HG02943 (cell line): ENCODE data around the gene ZNF234.
"Not testable (repeated sequence)": the region's sequence is repeated elsewhere in the genome, so short reads cannot be mapped to it uniquely, and the experiment has no call there.

ENCODE experiments used
- ATAC-seq: cut with Tn5 transposase; IDR thresholded peaks from one replicate; pipeline ENCODE4 v1.9.1; 2021; ENCODE audit warnings: mild to moderate bottlenecking, low read depth, moderate library complexity; ENCODE audit not compliant: unreplicated experiment

Gene ZNF234

GRCh38 chr19:44141191-44142058, at the start of gene ZNF234:
Gene ZNF234, plus strand, starts transcription at chr19:44141554. Its CDS starts 3,079 bp downstream, at chr19:44144633.
- ATAC-seq = no peak

DNA sequence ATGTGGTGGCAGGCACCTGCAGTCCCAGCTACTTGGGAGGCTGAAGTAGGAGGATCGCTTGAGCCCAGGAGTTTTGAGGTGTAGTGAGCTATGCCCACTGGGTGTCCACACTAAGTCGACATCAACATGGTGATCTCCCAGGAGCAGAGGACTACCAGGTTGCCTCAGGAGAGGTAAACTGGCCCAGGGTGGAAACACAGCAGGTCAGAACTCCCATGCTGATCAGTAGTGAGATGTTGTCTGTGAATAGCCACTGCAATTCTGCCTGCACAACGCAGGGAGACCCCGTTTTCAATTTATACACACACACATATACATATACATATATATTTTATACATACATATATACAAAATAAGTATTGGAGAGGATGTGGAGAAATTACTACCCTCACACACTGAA, 49.2 kb upstream of the ZNF234 start:
- ATAC-seq = no peak

- ATAC-seq = peak; percentile 86
These were observed 47.2 kb upstream of the ZNF234 start, which contains the start of gene ZNF224 for GRCh38 chr19:44093931-44094765. Gene ZNF224, plus strand, starts transcription at chr19:44094361. Its CDS starts 3,513 bp downstream, at chr19:44097874.

DNA sequence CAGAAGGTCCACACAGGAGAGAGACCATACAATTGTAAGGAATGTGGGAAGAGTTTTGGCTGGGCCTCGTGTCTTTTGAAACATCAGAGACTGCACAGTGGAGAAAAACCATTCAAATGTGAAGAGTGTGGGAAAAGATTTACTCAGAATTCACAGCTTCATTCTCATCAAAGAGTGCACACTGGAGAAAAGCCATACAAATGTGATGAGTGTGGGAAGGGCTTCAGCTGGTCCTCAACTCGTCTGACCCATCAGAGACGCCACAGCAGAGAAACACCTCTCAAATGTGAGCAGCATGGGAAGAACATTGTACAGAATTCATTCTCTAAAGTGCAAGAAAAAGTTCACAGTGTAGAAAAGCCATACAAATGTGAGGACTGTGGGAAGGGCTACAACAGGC, 33.6 kb upstream of the ZNF234 start:
- no peak for ATAC-seq

DNA sequence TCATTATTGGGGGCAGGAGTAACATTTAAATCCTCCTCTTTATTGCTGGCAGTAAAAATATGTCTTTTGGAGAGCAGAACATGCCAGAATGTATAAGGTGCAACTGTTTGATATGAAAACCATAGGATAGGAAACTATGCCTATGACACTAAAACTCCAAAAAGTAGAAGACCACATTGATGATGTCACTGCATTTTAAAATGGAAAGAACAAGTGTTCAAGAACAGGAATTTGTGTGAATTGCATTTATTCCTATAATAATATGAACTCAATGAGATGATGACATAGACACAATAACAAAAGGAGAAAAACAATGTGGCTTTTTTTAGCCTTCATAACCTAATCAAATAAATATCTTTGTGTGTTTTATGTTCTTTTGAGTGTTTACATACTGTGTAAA, 31.9 kb upstream of the ZNF234 start:
- ATAC-seq = no peak

DNA sequence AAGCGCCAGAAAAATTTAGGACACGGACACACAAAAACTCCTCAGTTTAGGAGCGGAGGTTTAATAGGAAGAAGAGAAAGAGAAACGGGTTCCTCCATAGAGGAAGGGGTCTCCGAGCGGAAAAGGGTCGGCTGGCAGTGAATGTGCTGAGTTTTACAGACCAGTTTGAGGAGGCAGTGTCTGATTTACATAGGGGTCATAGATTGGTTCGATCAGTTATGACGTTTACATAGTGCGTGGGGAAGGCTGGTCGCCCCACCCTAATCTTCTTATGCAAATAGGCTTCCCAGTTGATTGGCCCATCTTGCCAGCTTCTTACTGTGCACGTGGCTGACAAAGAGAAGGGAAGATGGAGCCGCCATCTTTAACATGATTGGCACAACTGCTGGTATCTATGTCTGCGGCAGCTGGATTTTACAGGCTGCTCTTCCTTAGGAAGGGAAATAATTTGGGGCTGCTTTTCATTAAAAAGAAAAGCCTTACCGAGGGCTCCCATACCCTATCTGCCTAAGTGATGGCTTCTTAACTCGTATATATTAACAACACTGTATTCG, 29.4 kb upstream of the ZNF234 start:
- ATAC-seq = no peak

DNA sequence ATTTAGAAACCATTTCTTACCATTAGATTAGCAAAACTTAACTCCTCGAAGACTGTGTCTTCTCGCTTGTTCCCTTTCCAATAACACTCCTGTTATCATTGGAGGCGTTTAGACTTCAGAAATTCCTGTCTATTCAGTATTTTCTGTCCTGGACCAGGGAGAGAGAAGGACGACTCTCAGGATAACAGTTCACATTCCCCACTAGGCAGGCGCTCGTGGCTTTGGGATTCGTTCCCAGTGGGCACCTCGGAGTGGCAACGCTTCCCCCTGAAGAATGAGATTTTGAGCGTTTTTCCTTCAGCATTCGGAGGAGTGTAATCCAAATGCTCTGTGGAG, 28.6 kb upstream of the ZNF234 start:
- ATAC-seq = no peak

- ATAC-seq = peak; percentile 88
These were observed 28.1 kb upstream of the ZNF234 start, which contains the start of gene ZNF225 for GRCh38 chr19:44113138-44113783. Gene ZNF225, plus strand, starts transcription at chr19:44113399. Its CDS starts 2,429 bp downstream, at chr19:44115828.

- ATAC-seq = no peak
These were observed 27.5 kb upstream of the ZNF234 start for GRCh38 chr19:44113784-44114390.

- ATAC-seq = not testable (repeated sequence)
These were observed 20.2 kb upstream of the ZNF234 start for GRCh38 chr19:44121162-44121561.

GRCh38 chr19:44131955-44132354, 9.4 kb upstream of the ZNF234 start:
- no peak for ATAC-seq

DNA sequence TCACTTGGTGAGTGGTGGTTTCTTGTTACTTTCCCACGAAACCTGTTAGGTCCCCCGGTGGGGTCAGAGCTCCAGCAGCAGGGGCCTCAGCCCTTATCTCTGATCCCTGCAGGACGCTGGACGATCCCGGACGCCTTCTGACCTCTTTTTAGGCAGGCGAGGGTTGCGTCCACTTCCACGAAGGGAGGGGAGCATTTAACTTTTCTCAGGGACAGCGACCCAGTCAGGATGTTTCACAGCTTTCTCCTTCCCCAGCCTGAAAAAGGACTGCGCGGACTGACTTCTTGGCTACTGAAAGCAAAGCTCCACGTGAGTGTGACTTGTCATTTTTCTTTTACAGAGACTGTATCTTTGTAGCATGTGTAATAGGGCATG, 692 bp downstream of the ZNF234 start:
- ATAC-seq = no peak

GRCh38 chr19:44149776-44150175, 8.4 kb downstream of the ZNF234 start:
- ATAC-seq = no peak

- no peak for ATAC-seq
These were observed 10.1 kb downstream of the ZNF234 start for GRCh38 chr19:44151491-44151890.

- no peak for ATAC-seq
These were observed 15.1 kb downstream of the ZNF234 start for GRCh38 chr19:44156475-44156874.

DNA sequence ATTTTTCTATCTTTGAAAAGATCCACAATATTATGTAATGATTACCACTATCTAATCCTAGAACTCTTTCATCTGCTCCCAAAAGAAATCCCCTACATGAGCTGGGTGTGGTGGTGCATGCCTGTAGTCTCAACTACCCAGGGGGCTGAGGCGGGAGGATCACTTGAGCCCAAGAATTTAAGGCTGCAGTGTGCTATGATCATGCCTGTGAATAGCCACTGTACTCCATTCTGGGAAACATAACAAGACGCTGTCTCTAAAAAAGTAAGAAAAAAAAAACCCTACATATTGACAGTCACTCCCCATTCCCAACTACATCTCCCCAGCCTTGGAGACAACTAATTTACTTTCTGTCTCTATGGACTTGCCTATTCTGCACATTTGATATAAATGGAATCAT, 22.4 kb downstream of the ZNF234 start:
- ATAC-seq = no peak

DNA sequence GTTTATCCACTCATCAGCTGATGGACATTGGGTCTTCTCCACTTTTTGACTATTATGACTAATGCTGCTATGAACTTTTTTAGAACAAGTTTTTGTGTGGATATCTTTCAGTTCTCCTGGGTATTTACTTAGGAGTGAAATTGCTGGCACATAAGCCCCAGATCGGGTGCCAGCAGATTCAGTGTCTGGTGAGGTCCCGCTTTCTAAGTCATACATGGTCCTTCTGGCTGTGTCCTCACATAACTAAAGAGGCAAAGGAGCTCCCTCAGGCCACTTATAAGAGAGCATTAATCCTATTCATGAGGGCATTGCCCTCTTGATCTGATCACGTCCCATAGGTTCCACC, 22.9 kb downstream of the ZNF234 start:
- ATAC-seq = no peak

DNA sequence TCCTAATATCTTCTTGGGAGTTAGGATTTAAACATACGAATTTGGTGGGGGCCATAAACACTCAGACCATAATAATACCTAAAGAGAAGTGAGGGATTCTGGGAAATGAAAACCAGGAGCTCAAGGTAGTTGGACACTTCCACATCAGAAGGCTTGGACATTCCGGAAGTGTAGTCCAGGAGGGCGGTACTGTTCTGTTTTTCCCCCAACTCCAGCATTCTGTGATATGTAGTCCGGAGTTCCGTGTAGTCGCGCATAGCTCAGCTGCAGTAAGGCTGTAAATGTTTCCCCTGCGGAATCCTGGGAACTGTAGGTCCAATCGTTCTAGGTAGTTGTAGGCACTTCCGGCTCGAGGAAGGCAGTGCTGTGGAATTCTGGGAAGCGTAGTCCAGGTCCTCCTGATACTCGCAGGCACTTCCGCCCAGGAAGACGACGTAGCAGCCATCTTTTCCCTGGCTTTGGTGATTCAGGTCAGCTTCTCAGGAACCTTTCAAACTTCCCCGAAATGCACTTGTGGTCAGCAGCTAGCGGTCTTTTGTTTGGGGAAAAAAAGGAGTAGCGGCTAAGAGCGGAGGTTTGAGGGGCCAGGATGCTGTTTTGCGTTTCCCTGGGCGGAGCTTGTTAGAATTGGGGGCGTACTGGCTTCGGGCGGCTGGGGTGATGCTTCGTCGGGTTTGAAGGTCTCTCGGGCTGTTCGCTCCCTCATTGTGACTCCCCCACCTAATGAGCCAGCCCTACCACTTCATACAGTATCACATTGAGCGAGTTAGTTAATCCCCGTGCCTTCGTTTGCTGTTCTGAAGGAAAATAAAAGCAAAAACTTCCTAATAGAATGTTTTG, 23.5 kb downstream of the ZNF234 start, which contains the start of gene ZNF226:
Gene ZNF226 (plus strand): TSS at position 428 of the 840 bp plus-strand sequence. CDS start 4,981 bp downstream, outside the sequence.
- peak; percentile 80 for ATAC-seq

GRCh38 chr19:44170660-44171059, 29.3 kb downstream of the ZNF234 start:
- ATAC-seq = not testable (repeated sequence)
